GM12878 (cell line): ENCODE results near the gene ITM2C. TPM values are rescaled to one million over a fixed set of nuclear protein-coding genes. Genes with fewer than 3 reads are reported as not detected.

ENCODE experiments used
- ATAC-seq: fragments of 200-7000 bp; cut with Tn5 transposase; 3 replicates; pipeline ENCODE4 v1.9.1; 2020; ENCODE audit warnings: mild to moderate bottlenecking, moderate library complexity
- BruUV-seq: library from RNA; stranded (reverse); fragments of 400-500 nt; replicated peaks from 2 replicates; lab custom pipeline; 2021; lab: Mats Ljungman, UMichigan
- CTCF ChIA-PET: fragments of 300-600 bp; sonication (Branson Sonifier 250); formaldehyde crosslinking; extraction: SDS; loops from one replicate; lab custom pipeline; 2021; ENCODE audit warnings: inconsistent platforms; lab: Yijun Ruan, JAX
- POLR2A ChIA-PET: fragments of 350-600 bp; formaldehyde crosslinking; extraction: SDS; loops from one replicate; lab custom pipeline; 2021; ENCODE audit warnings: inconsistent platforms; lab: Charles Lee
- RAD21 ChIA-PET: fragments of 300-600 bp; sonication (Branson Sonifier 250); formaldehyde crosslinking; loops from one replicate; lab custom pipeline; 2023; ENCODE audit warnings: antibody characterized with exemption; ENCODE audit not compliant: unreplicated experiment; lab: Charles Lee
- SMC1A ChIA-PET: fragments of 300-600 bp; sonication (Branson Sonifier 250); formaldehyde crosslinking; loops from one replicate; lab custom pipeline; 2023; ENCODE audit not compliant: unreplicated experiment, uncharacterized antibody; lab: Charles Lee
- DNase-seq: peaks from one replicate; pipeline ENCODE4 v3.0.0-alpha.2; 2011; ENCODE audit warnings: low read depth, low spot score
- FAIRE-seq: peaks from 3 replicates; lab custom pipeline; 2011; peaks lifted over from hg19 to GRCh38; lab: Jason Lieb, UNC
- H2AFZ ChIP-seq: 2 replicates; pipeline ENCODE4 v1.6.0; 2011; ENCODE audit warnings: low read depth, low read length, control low read depth; ENCODE audit not compliant: control insufficient read depth
- H3K27ac ChIP-seq: 2 replicates; pipeline ENCODE4 v1.5.1; 2011; ENCODE audit warnings: control low read depth; ENCODE audit not compliant: control insufficient read depth, insufficient read depth
- H3K27me3 ChIP-seq, 2 experiments: replicated peaks in 1 of 2; 2 replicates each; pipeline versions ENCODE4 v1.6.0 to v1.6.1; 2011; ENCODE audit warnings: low read length in 1 of 2; ENCODE audit not compliant: control insufficient read depth in 2 of 2, insufficient read depth in 2 of 2
- H3K36me3 ChIP-seq, 2 experiments: 2 replicates each; pipeline ENCODE4 v1.5.1; 2011; ENCODE audit warnings: low read length in 1 of 2; ENCODE audit not compliant: control insufficient read depth in 2 of 2, insufficient read depth in 2 of 2
- H3K4me1 ChIP-seq: 2 replicates; pipeline ENCODE4 v1.6.1; 2011; ENCODE audit warnings: mild to moderate bottlenecking, low read length, moderate library complexity, mixed read lengths; ENCODE audit not compliant: control insufficient read depth, insufficient read depth
- H3K4me2 ChIP-seq: 2 replicates; pipeline ENCODE4 v1.6.0; 2011; ENCODE audit warnings: control low read depth; ENCODE audit not compliant: control insufficient read depth, insufficient read depth
- H3K4me3 ChIP-seq: fragments of 200-600 bp; sonication (generic); 2 replicates; pipeline ENCODE4 v1.5.1; 2016
- H3K79me2 ChIP-seq: 2 replicates; pipeline ENCODE4 v1.6.0; 2011; ENCODE audit warnings: low read length; ENCODE audit not compliant: control insufficient read depth, insufficient read depth
- H3K9ac ChIP-seq: 2 replicates; pipeline ENCODE4 v1.8.0; 2011; ENCODE audit warnings: low read length, control low read depth, mixed read lengths; ENCODE audit not compliant: control insufficient read depth, insufficient read depth
- H3K9me3 ChIP-seq: replicated peaks from 3 replicates; pipeline ENCODE4 v1.5.1; 2011; ENCODE audit warnings: mild to moderate bottlenecking, low read length; ENCODE audit not compliant: control insufficient read depth, insufficient read depth
- H4K20me1 ChIP-seq: 2 replicates; pipeline ENCODE4 v1.6.0; 2011; ENCODE audit not compliant: control insufficient read depth, insufficient read depth
- ASH2L ChIP-seq: fragments of 300-600, 200-600 bp; sonication (generic); IDR thresholded peaks from 2 replicates; pipeline ENCODE4 v1.6.1; 2017; ENCODE audit warnings: low read depth, mild to moderate bottlenecking, borderline replicate concordance
- HDGF ChIP-seq: fragments of 450-650 bp; IDR thresholded peaks from 2 replicates; pipeline ENCODE4 v1.6.1; 2016; ENCODE audit warnings: antibody characterized with exemption
- MTA2 ChIP-seq: fragments of 450-650 bp; IDR thresholded peaks from 2 replicates; pipeline ENCODE4 v1.6.1; 2016; ENCODE audit warnings: low read depth, mild to moderate bottlenecking, moderate library complexity
- NRF1 ChIP-seq: conservative IDR thresholded peaks from 2 replicates; pipeline ENCODE4 v1.6.1; 2011; ENCODE audit warnings: mild to moderate bottlenecking, low read depth, low read length, improper control_type of control experiment
- SRF ChIP-seq, 2 experiments: IDR thresholded peaks; 2 replicates each; pipeline ENCODE4 v1.6.1; 2011; ENCODE audit warnings: low read depth in 2 of 2, low read length in 2 of 2, mild to moderate bottlenecking in 1 of 2, moderate library complexity in 1 of 2
- WRNIP1 ChIP-seq: IDR thresholded peaks from 2 replicates; pipeline ENCODE4 v1.6.1; 2011; ENCODE audit warnings: low read depth, low read length, improper control_type of control experiment, borderline replicate concordance
- WGBS: methylation state at CpG from one replicate; pipeline ENCODE4 v1.1.6; 2016; ENCODE audit warnings: low lambda C conversion rate; ENCODE audit not compliant: insufficient replicate concordance, insufficient coverage; ENCODE audit errors: missing lambda C conversion rate; 5-methylcytosine and 5-hydroxymethylcytosine counted together
- in situ Hi-C: fragments of 300-500 bp; cut with MboI; formaldehyde crosslinking; loops from 9 replicates; pipeline ENCODE4 v1.14.3; 2018; ENCODE audit warnings: mixed read lengths
- intact Hi-C: fragments of 100-400 bp; cut with micrococcal nuclease; formaldehyde crosslinking; loops from one replicate; pipeline ENCODE4 v1.14.2; 2022; ENCODE audit not compliant: unreplicated experiment
- polyA plus RNA-seq, 11 experiments: library from polyadenylated mRNA; depleted of rRNA in 4 of 11; unstranded in 6 of 11; stranded (reverse) in 5 of 11; fragments of >200 nt; fragmentation: Nextera tagmentation in 4 of 11; fragmentation: Illumina TruSeq in 1 of 11; extraction: Ambion mirVana in 4 of 11; extraction: Trizol in 1 of 11; gene quantifications; 1 replicate in 1 of 11; 2 replicates in 10 of 11; pipeline versions ENCODE4 v1.2.1 to v1.2.3, GENCODE V29; 2011 to 2016; ENCODE audit warnings: inconsistent platforms in 2 of 11, missing spikeins in 2 of 11, low read depth in 1 of 11
- total RNA-seq, 4 experiments: library from RNA; depleted of rRNA in 3 of 4; stranded (reverse); fragments of >200 nt in 3 of 4; fragmentation: Illumina TruSeq in 1 of 4; extraction: Trizol in 1 of 4; gene quantifications; 2 replicates each; pipeline versions ENCODE4 v1.2.1 to v1.2.3, GENCODE V29; 2013 to 2021
- TF ChIP-seq, protein P1 (sequence below): IDR thresholded peaks from 2 replicates; pipeline ENCODE4 v1.6.1; 2011; ENCODE audit warnings: low read depth, low read length, improper control_type of control experiment, borderline replicate concordance
- TF ChIP-seq, protein P2 (sequence below): fragments of 450-650 bp; IDR thresholded peaks from 2 replicates; pipeline ENCODE4 v1.6.1; 2018; ENCODE audit warnings: borderline replicate concordance, mild to moderate bottlenecking; ENCODE audit not compliant: partially characterized antibody
- TF ChIP-seq, protein P3 (sequence below): IDR thresholded peaks from 2 replicates; pipeline ENCODE4 v1.6.1; 2011; ENCODE audit warnings: borderline replicate concordance, low read depth, mild to moderate bottlenecking, moderate library complexity, low read length; ENCODE audit not compliant: insufficient read depth, poor library complexity, severe bottlenecking
- TF ChIP-seq, protein P4 (sequence below): IDR thresholded peaks from 2 replicates; pipeline ENCODE4 v1.6.1; 2012; ENCODE audit warnings: mild to moderate bottlenecking, low read depth, low read length

ITM2C gene
- total and polyA plus RNA-seq, 10 of the 15 experiments (the other 5 are each of a cell fraction or from before 2014, with no cell fraction given) = 5.4 to 195 (median 149) TPM

DNA sequence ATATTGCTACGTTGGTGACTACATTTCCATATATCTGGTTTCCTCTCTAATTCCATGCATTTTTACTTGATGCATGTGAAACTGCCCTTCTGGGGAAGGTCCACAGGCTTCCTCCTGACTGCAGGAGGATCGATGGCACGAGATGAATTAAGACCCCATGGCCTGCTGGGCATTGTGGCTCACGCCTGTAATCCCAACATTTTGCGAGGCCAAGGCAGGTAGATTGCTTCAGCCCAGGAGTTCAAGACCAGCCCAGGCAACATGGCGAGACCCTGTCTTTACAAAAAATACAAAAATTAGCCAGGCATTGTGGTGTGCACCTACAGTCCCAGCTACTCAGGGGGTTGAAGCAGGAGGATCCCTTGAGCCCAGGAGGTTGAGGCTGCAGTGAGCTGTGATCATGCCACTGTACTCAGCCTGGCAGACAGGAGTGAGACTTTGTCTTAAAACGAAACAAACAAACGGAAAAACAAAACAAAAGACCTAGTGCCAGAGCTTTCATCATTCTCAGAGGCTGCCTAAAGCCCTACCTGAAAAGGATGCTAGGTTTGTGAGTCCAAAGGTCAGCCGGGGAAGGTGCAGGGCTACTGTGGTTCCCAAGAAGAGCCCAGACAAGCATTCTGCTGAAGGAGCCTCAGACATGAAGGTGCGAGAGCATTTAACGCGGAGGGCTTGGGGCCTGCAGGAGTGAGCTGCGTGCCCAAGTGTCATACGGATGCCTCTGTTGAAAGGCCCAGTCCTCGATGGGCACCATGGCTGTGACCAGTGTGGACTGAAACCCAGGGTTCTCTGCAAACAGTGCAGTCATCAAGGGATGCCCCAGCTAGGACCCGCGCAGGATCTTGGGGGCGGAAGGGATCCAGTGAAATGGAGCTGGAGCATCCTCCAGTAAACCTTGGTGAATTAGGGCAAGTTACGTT, 38.7 kb downstream of the ITM2C start:
- WGBS = 97% methylated on average over 19 of the region's 19 CpGs
- POLR2A ChIA-PET = interaction anchor here (1.2 to 1.5 kb wide), 3 partner anchors 17 to 84 kb away, joined by 3 to 8 read pairs (median 3); no protein-coding TSS in a partner anchor
- CTCF ChIA-PET = interaction anchor here (0.5 to 10.1 kb wide), 12 partner anchors 10 to 548 kb away, joined by 3 to 198 read pairs (median 4); partner anchors contain the start of gene GPR55
- TF ChIP-seq NRF1 = no peak
- TF ChIP-seq ASH2L = no peak
- TF ChIP-seq, protein P1, sequence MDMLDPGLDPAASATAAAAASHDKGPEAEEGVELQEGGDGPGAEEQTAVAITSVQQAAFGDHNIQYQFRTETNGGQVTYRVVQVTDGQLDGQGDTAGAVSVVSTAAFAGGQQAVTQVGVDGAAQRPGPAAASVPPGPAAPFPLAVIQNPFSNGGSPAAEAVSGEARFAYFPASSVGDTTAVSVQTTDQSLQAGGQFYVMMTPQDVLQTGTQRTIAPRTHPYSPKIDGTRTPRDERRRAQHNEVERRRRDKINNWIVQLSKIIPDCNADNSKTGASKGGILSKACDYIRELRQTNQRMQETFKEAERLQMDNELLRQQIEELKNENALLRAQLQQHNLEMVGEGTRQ = no peak
- TF ChIP-seq HDGF = no peak
- no peak for TF ChIP-seq SRF (IDR thresholded peaks at IDR 0.05; ENCODE audit: low read depth in 2 of 2, low read length in 2 of 2)
- no peak for TF ChIP-seq WRNIP1
- TF ChIP-seq, protein P2, sequence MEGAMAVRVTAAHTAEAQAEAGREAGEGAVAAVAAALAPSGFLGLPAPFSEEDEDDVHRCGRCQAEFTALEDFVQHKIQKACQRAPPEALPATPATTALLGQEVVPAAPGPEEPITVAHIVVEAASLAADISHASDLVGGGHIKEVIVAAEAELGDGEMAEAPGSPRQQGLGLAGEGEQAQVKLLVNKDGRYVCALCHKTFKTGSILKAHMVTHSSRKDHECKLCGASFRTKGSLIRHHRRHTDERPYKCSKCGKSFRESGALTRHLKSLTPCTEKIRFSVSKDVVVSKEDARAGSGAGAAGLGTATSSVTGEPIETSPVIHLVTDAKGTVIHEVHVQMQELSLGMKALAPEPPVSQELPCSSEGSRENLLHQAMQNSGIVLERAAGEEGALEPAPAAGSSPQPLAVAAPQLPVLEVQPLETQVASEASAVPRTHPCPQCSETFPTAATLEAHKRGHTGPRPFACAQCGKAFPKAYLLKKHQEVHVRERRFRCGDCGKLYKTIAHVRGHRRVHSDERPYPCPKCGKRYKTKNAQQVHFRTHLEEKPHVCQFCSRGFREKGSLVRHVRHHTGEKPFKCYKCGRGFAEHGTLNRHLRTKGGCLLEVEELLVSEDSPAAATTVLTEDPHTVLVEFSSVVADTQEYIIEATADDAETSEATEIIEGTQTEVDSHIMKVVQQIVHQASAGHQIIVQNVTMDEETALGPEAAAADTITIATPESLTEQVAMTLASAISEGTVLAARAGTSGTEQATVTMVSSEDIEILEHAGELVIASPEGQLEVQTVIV = no peak
- TF ChIP-seq MTA2 = no peak
- TF ChIP-seq, protein P3, sequence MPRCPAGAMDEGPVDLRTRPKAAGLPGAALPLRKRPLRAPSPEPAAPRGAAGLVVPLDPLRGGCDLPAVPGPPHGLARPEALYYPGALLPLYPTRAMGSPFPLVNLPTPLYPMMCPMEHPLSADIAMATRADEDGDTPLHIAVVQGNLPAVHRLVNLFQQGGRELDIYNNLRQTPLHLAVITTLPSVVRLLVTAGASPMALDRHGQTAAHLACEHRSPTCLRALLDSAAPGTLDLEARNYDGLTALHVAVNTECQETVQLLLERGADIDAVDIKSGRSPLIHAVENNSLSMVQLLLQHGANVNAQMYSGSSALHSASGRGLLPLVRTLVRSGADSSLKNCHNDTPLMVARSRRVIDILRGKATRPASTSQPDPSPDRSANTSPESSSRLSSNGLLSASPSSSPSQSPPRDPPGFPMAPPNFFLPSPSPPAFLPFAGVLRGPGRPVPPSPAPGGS = no peak
- TF ChIP-seq, protein P4, sequence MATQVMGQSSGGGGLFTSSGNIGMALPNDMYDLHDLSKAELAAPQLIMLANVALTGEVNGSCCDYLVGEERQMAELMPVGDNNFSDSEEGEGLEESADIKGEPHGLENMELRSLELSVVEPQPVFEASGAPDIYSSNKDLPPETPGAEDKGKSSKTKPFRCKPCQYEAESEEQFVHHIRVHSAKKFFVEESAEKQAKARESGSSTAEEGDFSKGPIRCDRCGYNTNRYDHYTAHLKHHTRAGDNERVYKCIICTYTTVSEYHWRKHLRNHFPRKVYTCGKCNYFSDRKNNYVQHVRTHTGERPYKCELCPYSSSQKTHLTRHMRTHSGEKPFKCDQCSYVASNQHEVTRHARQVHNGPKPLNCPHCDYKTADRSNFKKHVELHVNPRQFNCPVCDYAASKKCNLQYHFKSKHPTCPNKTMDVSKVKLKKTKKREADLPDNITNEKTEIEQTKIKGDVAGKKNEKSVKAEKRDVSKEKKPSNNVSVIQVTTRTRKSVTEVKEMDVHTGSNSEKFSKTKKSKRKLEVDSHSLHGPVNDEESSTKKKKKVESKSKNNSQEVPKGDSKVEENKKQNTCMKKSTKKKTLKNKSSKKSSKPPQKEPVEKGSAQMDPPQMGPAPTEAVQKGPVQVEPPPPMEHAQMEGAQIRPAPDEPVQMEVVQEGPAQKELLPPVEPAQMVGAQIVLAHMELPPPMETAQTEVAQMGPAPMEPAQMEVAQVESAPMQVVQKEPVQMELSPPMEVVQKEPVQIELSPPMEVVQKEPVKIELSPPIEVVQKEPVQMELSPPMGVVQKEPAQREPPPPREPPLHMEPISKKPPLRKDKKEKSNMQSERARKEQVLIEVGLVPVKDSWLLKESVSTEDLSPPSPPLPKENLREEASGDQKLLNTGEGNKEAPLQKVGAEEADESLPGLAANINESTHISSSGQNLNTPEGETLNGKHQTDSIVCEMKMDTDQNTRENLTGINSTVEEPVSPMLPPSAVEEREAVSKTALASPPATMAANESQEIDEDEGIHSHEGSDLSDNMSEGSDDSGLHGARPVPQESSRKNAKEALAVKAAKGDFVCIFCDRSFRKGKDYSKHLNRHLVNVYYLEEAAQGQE = no peak
- H3K36me3 ChIP-seq = peaks cover 6 to 24% of the 10 kb centered on the region in 2 experiments; a peak in 2 of 4 replicates
- H2AFZ ChIP-seq = no peak overlapping the region
- in situ Hi-C loops = loop anchor here (5.0 kb wide), 2 partner anchors 84 to 149 kb away; no protein-coding TSS in a partner anchor
- SMC1A ChIA-PET = interaction anchor here (0.6 to 10.6 kb wide), 8 partner anchors 11 to 82 kb away, joined by 3 to 122 read pairs (median 4); partner anchors contain the start of gene GPR55
- peaks cover 14% of the 10 kb centered on the region for H3K4me1 ChIP-seq
- RAD21 ChIA-PET = interaction anchor here (0.8 to 8.3 kb wide), 5 partner anchors 10 to 83 kb away, joined by 3 to 99 read pairs (median 6); partner anchors contain the start of gene GPR55
- no peaks in the 10 kb centered on the region for H4K20me1 ChIP-seq
- no peak overlapping the region for H3K9ac ChIP-seq
- no peaks in the 10 kb centered on the region for H3K79me2 ChIP-seq
- intact Hi-C loops = loop anchor here (5.0 kb wide), 1 partner anchor 81 kb away; no protein-coding TSS in a partner anchor
- H3K27ac ChIP-seq = no peak overlapping the region
- no peaks in the 10 kb centered on the region for H3K27me3 ChIP-seq
- DNase-seq = no peak
- no peak overlapping the region for H3K4me3 ChIP-seq
- FAIRE-seq = peak; percentile 64
- H3K4me2 ChIP-seq = no peak overlapping the region
- BruUV-seq = no TSS peak
- H3K9me3 ChIP-seq = no peaks in the 10 kb centered on the region
- ATAC-seq = no peak
